ENCODE results near the gene ARF4. TPM values are rescaled to one million over a fixed set of nuclear protein-coding genes. Genes with fewer than 3 reads are reported as not detected.

Gene ARF4
- total RNA-seq, 1 donor from 2014 or later = 138 TPM

GRCh38 chr3:57570878-57571277 lies 26.3 kb downstream of the ARF4 start:
- no peak overlapping the region for H3K4me3 ChIP-seq
- H3K4me2 ChIP-seq = no peak overlapping the region
- DNase-seq (ENCODE audit: low spot score) = no peak
- Mint-ChIP-seq H3K4me3 (no peak overlapping the region), H3K4me1 (no peaks in the 10 kb centered on the region), H3K9me3 (no peaks in the 10 kb centered on the region), H3K27ac (no peak overlapping the region), H3K27me3 (ENCODE audit: insufficient read depth, low read depth) (no peaks in the 10 kb centered on the region), H3K36me3 (peaks cover 22% of the 10 kb centered on the region)
- peaks cover 7% of the 10 kb centered on the region for H4K20me1 ChIP-seq (ENCODE audit: low read depth)
- TF ChIP-seq EZH2phosphoT487 (IDR thresholded peaks at IDR 0.05) (no peak), CTCF (IDR thresholded peaks at IDR 0.05) (no peak), EZH2 (IDR thresholded peaks at IDR 0.05) (no peak)
- no peaks in the 10 kb centered on the region for H3F3A ChIP-seq (ENCODE audit: low read depth)
- no peak overlapping the region for H3K9ac ChIP-seq
- no peak overlapping the region for H3K27ac ChIP-seq
- no peak overlapping the region for H2AFZ ChIP-seq (replicated peaks)
- H3K79me2 ChIP-seq (ENCODE audit: low read depth) = peaks cover 13% of the 10 kb centered on the region
- H3K36me3 ChIP-seq = peaks cover 10% of the 10 kb centered on the region
- no peaks in the 10 kb centered on the region for H3K4me1 ChIP-seq
- H3K9me3 ChIP-seq (ENCODE audit: low read depth) = no peaks in the 10 kb centered on the region
- H3K27me3 ChIP-seq = no peaks in the 10 kb centered on the region

DNA sequence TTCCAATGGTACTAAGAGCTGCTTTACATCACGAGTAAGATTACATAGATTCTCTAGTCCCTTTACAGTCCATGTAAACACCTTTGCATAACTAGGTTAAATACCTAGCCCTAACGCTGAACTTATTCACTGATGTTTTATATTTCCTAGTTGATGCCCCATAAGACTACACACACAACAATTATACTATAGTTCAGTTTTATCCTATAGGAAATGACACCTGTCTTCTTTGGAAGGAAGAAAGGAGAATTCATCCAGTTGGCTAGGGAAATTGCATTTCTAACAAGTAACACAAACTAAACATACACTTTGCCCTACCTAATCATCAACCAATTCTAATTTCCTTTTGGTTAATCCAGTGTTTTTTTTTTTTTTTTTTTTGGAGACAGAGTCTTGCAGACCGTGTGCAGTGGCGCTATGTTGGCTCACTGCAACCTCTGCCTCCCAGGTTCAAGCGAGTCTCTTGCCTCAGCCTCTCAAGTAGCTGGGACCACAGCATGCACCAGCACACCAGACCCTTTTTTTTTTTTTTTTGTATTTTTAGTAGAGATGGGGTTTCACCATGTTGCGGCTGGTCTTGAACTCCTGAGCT lies 27.2 kb downstream of the ARF4 start:
- Histone ChIP-seq H4K20me1 (ENCODE audit: low read depth) (no peaks in the 10 kb centered on the region), H2AFZ (replicated peaks) (no peak overlapping the region), H3K79me2 (ENCODE audit: low read depth) (peaks cover 4% of the 10 kb centered on the region), H3K4me3 (no peak overlapping the region), H3K9ac (no peak overlapping the region), H3F3A (ENCODE audit: low read depth) (no peaks in the 10 kb centered on the region), H3K4me1 (no peaks in the 10 kb centered on the region), H3K9me3 (ENCODE audit: low read depth) (no peaks in the 10 kb centered on the region), H3K4me2 (no peak overlapping the region), H3K27ac (no peak overlapping the region), H3K36me3 (peaks cover under 1% of the 10 kb centered on the region), H3K27me3 (no peaks in the 10 kb centered on the region)
- Mint-ChIP-seq H3K27ac (no peak overlapping the region), H3K9me3 (no peaks in the 10 kb centered on the region), H3K4me3 (no peak overlapping the region), H3K36me3 (peaks cover 15% of the 10 kb centered on the region), H3K4me1 (no peaks in the 10 kb centered on the region), H3K27me3 (ENCODE audit: insufficient read depth, low read depth) (no peaks in the 10 kb centered on the region)
- no peak for DNase-seq (ENCODE audit: low spot score)
- no peak for TF ChIP-seq CTCF (IDR thresholded peaks at IDR 0.05)
- no peak for TF ChIP-seq EZH2 (IDR thresholded peaks at IDR 0.05)
- TF ChIP-seq EZH2phosphoT487 (IDR thresholded peaks at IDR 0.05) = no peak

DNA sequence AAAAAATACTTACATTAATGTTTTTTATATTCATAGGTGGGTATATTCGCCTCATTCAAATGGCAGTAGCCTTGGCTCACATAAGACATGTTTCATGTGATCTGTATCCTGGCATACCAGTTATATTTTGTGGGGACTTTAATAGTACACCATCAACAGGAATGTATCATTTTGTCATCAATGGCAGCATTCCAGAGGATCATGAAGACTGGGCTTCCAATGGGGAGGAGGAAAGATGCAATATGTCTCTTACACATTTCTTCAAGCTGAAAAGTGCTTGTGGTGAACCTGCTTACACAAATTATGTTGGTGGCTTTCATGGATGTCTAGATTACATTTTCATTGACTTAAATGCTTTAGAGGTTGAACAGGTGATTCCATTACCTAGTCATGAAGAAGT lies 37.6 kb downstream of the ARF4 start:
- no peak for TF ChIP-seq EZH2 (IDR thresholded peaks at IDR 0.05)
- TF ChIP-seq CTCF (IDR thresholded peaks at IDR 0.05) = no peak
- TF ChIP-seq EZH2phosphoT487 (IDR thresholded peaks at IDR 0.05) = no peak
- H3K79me2 ChIP-seq (ENCODE audit: low read depth) = peaks cover 15% of the 10 kb centered on the region

More for the DNA sequence above, 37.6 kb downstream of the ARF4 start:
- H3K27me3 Mint-ChIP-seq (ENCODE audit: insufficient read depth, low read depth) = no peaks in the 10 kb centered on the region
- no peaks in the 10 kb centered on the region for H3K9me3 Mint-ChIP-seq
- H3K4me1 Mint-ChIP-seq = peaks cover 18% of the 10 kb centered on the region
- Histone ChIP-seq H3K9me3 (ENCODE audit: low read depth) (no peaks in the 10 kb centered on the region), H3K27ac (no peak overlapping the region), H3K4me3 (no peak overlapping the region), H3K36me3 (no peaks in the 10 kb centered on the region), H3K4me2 (no peak overlapping the region), H2AFZ (replicated peaks) (no peak overlapping the region), H3K9ac (no peak overlapping the region), H3K27me3 (no peaks in the 10 kb centered on the region), H3K4me1 (peaks cover 10% of the 10 kb centered on the region), H3F3A (ENCODE audit: low read depth) (peaks cover 7% of the 10 kb centered on the region), H4K20me1 (ENCODE audit: low read depth) (peaks cover 15% of the 10 kb centered on the region)
- H3K27ac Mint-ChIP-seq = no peak overlapping the region
- H3K36me3 Mint-ChIP-seq = peaks cover 15% of the 10 kb centered on the region
- no peak for DNase-seq (ENCODE audit: low spot score)
- no peak overlapping the region for H3K4me3 Mint-ChIP-seq

All from neural progenitor cell (in vitro differentiated cells).